NCI-H2107 treated with DMSO at 0.1 percent for 48 hours (cell line): ENCODE results near the gene TREX2.

Experiments
- DNase-seq: peaks from one replicate; lab custom pipeline; 2025; ENCODE audit not compliant: unreplicated experiment; lab: John Stamatoyannopoulos, UW

Gene TREX2

DNA sequence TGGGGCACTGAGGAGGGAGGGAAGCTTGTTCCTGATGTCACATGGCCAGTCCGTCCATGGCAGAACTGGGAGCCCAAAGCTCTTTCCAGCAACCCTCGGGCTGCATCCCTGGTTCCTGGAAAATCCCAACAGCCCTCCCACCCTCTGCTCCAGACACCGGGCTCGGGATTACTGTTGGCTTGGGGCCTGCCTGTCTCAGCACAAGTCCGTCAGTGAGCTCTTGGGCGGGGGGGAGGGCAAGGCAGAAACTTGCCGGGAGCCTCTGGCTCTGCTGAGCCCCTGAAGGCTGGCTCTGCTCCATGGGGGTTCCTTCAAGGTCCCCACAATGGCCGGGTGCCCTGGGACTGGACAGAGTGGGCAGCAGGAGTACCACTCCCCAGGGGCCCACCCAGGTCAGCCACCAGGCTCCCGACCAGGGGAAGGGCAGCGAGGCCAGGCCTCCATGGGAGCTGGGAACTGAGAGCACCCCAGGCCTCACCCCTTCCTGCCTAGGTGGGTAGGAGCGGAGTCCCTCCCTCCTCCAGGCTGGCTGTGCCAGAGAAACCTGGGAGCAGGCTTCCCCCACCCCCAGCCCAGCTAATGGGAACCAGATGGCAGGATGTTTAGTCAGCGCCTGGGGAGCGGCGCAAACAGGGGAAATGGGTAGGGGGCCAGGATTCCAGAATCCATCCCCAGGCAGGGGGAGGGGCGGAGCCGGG, 31.0 kb upstream of the TREX2 start:
- no peak for DNase-seq

DNA sequence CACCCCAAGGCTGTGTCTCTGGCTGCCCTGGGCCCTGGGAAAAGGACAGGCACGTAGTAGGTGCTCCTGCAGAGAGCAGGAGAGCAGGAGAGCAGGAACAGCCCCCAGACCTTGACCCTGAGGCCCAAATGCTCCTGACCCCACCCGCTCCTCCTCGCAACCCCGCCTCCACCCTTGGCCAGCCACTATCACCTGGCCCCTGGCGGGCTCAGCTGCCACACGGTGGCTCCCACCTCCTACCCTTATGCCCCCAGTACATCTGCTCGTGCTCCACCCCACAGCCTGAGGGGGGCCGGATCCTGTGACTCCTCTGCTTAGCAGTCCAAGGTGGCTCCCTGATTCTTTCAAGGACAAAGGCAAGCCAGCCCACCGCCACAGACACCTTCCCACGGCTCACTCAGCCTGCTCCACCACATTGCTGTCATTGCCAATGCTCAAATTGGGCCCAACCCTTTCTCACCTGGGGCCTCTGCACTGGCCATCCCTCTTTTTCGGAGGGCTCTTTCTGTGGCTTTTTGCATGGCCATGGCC, 30.0 kb upstream of the TREX2 start:
- DNase-seq, result no peak

DNA sequence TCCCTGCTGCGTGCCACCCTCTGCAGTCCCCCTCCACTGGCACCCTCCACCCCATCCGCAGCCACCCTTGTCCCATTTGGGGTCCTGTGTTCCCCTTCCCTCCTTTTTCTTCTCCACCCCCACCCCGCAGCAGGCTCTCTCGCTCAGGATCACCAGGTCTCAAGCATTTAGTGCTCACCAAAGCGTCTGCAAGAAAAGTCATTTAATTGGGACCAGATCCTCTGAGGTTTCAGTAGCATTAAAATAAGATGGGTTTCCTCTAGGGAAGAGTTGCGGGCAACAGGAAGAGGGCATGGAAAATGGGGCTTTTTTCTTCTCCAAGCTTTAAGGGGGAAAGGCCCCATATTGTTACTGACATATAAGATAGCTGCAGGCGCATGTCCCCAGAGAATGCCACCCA, 29.4 kb upstream of the TREX2 start:
- DNase-seq, result no peak

DNA sequence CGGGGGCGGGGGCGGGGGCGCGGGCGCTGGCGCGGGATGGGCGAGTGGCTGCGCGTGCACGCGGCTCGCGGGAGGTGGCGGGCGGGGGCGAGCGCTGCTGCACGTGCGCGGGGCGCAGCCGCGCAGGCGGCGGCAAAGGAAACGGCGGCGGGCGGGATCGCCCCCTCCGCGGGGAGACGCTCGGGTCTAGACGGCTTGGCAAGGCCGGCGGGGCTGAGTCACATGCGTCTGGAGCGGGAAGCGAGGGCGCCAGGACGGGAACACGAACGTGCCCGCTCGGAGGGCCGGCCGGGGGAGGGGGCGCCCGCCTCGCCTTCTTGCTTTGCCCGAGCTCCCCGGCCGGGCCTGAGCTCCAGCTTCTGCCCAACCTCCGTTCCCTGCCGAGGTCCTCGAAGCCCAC, 28.9 kb upstream of the TREX2 start:
- no peak for DNase-seq

DNA sequence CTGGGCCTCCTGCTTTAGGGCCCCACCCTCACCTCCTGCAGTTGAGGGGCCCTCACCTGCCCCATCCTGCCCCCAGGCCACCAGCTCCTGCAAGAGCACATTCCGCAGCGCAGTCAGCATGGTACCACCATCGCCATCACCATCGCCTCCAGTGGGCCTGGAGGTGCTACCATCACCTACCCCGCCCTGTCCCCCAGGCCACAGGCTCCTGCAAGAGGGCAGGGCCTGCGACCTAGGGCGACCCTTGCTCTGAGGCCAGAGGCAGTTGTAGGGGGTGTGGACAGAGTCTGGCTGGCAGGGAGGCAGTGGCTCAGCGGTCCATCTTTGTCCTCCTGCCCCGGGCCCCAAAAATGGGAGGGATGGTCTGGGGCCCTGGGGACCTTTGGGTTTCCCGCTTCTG, 28.4 kb upstream of the TREX2 start:
- DNase-seq, result no peak

DNA sequence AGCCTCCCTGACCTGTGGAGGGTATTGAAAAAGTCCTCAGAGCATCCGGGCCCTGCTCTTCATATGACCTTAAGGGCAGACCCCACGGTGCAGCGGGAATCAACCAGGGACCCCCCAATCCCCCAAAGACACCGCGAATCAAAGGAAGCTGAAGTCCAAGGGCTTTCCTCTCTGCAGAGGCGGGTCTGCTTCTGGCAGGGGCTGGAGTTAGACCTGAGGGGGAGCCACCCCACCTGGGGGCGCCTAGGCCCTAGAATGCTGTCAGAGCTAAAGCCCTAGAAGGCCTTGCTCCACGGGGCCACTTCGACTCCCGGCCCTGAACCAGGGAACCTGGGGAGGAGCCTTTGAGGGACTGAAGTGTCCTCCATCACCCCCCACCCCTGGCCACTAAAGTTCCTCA, 27.3 kb upstream of the TREX2 start:
- DNase-seq, result no peak

DNA sequence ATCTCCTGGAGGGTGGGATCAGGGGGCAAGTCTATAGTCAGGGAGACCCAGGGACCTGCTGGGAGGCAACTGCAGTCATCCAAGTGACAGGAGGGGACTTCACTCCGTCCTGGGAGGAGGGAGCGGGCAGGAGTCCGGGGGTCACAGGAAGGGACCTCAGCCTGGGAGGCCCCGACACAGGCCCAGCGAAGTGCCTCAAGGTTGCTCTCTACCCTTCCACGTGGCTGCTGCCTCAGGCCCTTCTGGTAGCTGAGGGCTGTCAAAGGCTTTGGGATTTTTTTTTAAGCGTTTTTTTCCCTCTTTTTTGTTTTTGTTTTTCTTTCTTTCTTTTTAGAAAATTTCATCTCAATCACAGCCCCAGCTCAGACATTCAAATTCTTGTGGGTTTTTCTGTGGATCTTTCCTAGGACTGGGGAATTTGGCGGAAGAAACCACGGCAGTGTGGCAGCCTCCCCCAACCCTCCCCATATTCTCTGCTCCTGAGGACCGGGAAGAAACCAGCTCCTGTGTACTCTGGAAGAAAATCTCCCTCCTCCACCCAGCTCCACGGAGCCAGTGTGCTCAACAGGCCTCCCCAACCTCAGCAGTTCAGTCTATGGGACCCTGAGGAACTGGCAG, 25.9 kb upstream of the TREX2 start:
- no peak for DNase-seq

DNA sequence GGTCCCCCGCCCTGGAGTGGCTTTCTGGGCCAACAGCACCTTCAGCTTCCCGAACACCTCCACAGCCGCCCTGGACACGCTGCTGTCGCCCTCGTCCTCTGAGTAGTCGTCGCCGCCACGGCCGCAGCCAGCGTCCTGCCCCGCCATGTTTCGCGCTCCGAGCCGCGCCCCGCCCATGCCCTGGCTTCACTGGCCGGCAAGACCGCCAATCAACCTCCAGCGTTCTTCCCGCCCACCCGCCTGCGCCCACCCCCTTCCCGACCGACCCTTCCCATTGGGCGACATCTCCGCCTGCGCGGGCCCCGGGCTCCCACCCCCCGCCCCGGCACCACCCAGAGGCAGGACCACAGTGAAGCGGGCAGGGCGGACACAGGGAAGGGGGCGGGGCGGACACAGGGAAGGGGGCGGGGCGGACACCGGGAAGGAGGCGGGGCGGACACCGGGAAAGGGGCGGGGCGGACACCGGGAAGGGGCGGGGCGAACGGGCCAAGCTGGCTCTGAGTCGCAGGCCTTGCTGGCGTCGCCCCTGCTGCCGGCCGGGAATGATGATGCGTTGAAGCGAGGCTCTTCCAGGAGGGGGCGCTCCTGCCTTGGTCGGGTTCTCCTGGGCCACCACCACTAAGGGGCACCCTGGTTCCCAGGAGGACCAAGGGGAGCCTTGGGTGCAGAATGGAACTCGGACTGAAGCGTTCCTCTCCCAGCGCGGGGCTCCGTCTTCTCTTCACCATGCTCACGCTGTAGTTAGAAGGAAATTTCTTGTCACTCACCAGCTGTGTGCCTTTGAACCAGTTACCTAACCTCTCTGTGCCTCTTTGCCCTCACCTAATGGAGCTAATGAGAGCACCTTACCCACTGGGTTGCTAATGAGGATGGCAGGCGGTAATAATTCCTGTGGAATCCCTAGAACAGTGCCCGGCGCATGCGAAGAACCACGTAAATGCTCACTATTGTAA, 24.8 kb upstream of the TREX2 start, which contains the start of gene HAUS7:
TSS of gene HAUS7 (minus strand) at position 166 of the 953 bp plus-strand sequence. CDS start at position 147, 19 bp downstream.
- peak; percentile 78 for DNase-seq

DNA sequence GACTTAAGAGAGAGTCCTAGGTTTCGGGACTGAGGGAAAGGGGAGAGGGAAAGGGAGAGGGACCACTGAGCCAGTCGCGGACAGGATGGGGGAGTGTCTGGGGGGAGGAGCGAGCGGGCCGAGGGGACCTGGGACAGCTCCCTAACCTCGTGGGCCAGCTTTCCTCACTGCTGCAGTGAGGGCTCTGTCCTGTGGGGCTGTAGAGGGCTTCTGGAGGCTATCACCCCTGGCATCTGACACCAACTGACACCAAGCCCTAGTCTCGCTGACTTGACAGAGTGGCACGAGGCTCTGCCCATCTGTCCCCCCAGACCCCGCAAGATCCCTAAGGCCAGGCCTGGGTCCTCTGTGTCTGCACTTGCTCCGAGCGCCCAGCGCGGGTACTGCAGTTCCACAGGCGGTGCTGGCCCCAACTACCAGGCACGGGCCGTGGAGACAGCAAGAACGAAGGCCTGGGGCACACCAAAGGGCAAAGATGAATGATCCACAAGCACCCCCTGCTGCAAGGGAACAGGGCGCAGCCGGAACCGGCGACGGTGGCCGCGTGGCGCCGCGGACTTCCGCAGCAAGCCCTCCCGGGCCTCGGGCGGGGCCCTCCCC, 24.1 kb upstream of the TREX2 start:
- no peak for DNase-seq

DNA sequence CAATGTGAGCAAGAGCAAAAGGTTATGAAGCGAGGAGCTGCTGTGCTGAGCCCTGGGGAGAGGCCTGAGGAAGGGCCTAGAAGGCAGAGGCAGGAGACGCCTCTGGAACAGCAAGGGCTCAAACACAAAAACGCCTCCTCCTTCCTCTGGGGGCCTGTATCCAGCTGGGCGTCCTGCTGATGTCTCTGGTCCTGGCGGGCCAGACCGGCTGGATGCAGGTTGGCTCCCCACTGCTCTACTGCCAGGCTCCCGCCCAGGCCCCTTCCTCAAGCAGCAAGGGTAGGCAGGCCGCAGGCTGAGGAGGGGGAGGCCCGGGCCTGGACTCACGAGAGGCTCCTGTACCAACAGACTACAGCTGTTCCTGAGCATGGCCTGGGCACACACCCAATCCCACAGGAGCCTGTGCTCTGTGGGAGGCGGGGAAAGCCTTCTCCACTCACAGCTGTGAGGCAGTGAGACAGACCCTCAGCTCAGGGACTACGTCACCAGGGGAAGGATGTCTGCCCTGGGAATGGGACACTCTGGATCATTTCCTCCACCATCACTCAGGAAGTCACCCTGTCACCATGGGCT, 22.2 kb upstream of the TREX2 start:
- no peak for DNase-seq

DNA sequence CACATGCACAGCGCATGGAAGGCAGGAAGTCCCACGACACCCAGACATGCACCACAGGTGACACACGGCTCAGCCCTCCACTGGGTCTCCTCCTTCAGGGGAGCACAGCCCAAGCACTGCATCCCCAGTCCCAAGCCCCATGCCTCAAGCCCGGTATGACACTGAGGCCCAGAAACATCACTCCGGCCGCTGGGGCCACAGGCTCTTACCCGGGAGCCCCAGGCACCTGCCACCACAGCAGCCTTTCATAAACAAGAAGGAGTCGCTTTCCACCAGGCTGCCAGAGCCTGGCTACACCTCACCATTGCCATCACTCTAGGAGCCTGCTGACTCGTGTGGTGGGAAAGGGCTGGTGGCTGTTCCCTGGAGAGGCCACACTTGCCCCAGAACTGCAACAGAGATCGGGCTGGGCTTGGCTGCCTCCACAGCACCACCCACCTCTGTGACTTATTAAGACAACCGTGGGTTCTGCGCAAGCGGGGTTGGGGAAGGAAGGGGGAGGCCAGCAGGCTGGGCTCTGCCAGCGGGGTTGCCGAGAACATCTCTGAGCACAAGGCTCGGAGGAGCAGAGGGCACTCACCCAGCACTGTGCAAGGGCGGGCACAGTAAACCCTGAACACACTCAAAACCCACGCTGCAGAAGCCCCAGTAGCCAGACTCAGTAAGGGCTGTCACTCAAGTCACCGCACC, 20.0 kb upstream of the TREX2 start:
- DNase-seq, result no peak

DNA sequence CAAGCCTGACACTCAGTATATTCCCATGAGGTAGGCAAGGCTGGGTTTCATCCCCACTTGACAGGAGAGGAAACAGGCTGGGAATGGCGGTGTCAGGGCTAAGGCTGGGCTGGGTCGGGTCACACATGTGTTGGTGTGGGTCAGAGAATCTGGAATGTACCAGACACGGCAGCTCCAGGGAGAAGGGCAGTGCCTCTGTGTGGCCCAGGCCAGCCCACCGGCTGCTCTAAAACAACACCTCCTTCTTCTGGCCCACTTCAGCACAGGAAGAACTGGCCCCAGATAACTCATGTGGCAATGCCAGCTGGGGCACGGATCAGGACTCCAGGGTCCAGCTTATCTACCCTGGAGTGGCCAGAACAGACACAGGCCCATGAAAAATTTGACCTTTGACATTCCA, 18.3 kb upstream of the TREX2 start:
- DNase-seq, result no peak

DNA sequence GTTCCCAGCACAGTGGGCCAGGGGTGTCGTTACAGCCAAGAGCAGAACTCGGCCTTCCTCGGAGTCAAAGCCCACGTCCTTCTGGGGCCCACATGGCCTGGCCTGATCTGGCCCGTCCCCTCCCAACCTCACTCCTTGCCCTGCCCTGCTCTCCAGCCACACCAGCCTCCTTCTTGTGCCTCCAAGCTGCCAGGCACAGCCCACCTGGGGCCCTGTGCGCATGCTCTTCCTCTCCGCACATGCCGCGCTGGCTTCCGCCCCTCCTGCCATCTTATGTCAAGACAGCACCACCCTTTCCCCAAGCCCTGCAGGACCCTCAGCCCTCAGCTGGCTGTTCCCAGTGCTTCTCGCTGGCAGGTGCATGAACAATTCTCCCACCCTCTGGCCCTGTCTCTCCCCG, 17.7 kb upstream of the TREX2 start:
- no peak for DNase-seq

DNA sequence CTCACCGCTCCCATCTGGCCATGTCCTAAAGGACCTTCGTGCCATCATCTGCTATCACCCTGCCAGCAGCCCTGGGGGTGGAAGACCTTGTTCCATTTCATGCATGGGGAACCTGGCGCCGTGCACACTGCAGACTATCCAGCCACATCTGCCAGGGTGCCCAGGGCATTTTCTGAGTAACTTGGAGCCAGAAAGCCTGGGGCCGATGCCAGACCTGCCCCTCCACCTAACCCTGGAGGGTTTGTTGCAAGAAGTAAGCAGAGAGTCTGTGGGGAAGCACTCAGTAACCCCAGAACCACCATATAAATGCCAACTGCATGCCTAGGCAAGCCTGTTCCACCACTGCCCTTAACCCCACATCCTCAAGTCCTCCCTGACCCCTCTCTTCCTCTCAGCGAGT, 17.2 kb upstream of the TREX2 start:
- no peak for DNase-seq

DNA sequence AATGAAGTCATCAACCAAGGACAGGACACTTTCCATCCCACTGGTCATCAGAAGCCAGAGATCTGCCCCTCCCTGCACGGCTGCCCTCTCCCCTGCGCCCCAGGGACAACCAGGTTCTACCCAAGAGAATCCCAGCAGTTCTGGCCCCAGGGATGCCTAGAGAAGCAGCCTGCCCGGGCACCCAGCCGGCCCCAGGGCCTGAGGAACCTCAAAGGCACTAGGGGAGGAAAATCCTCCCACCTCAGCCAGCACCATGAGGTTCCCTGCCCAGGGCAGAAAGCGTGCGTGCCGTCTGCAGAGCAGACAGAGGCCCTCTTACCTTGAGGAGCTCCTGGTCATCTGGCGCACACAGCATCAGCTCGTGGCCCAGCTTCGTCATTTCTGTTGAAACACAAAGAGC, 16.4 kb upstream of the TREX2 start:
- DNase-seq, result no peak

DNA sequence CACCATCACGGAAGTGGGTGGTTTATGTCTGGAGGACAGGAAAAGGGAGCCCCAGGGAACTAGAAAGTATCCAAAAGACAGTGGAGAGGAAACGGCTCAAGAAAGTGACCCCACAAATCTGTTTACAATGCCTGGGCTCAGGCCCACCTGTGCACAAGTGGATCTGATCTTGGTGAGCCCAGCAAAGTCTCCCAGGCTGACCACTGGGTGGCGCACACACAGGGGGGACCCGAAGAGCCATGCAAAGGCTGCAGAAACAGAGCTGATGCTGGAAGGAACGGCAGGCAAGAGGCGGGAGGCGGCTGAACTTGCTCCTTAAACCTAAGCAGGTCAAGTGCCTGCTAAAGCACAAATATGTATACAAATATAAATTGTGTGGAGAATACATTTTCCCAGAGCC, 15.0 kb upstream of the TREX2 start:
- peak; percentile 12 for DNase-seq

DNA sequence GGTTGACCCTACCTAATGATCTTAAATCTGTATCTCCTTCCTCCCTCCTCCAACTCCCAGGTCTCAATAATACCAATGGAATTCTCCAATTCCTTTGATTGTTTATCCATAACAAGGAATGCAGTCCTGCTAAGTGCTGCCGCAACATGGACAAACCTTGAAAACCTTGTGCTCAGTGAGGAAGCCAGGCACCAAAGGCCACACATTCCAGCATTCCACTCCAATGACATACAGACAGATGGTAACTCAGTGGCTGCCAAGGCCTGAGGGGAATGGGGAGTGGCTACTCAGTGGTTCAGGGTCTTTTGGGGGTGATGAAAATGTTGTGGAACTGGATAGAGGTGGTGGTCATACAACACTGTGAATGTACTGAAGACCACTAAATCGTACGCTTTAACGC, 14.1 kb upstream of the TREX2 start:
- no peak for DNase-seq

DNA sequence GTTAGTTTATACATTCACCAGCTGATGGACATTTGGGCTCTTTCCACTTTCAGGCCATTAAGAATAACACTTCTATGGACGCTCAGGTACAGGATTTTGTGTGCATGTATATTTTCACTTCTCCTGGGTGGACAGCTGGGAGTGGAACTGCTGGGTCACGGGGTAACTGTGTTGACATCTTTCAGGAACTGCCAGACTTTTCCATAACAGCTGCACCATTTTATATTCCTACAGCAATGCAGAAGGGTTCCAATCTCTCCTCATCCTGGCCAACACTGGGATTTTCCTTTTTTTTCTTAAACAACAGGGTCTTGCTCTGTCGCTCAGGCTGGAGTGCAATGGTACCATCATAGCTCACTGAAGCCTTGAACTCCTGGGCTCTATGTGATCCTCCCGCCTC, 12.6 kb upstream of the TREX2 start:
- DNase-seq, result no peak

DNA sequence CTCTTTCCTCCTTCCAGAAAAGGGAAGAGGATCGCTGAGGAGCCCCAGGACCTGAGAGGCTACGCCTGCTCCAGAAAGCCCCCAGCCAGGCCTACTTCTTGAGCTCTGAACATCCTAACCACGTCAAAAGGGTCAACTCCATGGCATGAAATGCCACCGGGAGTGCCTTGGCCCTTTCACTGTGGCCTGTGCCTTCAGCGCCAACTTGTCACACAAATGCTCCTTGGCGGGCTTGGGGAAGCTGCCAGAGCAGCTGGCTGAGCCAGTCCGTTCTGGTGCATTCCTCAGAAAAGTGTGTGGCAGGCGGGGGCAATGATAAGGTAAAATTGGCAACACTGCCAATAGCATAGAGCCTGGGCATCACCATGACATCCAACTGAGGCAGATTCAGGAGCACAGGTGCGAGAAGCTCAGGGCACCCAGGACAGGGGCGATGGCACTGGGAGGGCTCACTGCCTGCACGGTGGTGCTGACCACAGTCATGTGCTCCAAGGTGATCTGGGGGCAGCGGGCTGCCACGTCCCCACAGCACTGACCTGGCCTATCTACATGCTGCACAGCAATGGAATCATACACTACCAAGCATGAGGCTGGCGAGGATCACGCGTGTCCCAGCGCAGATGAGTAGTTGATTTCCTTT, 12.1 kb upstream of the TREX2 start:
- no peak for DNase-seq
